T-cell (primary cell): ENCODE data around the gene DPP6. TPM values are rescaled to one million over a fixed set of nuclear protein-coding genes. Genes with fewer than 3 reads are reported as not detected.

Source experiments
- ATAC-seq, 4 experiments: fragments of 200-7000 bp in 3 of 4; fragments of 150-1000 bp in 1 of 4; cut with Tn5 transposase; replicated peaks in 1 of 4; 1 replicate in 3 of 4; 2 replicates in 1 of 4; pipeline ENCODE4 v1.10.0; 2021; ENCODE audit warnings: moderate library complexity in 3 of 4, mild to moderate bottlenecking in 2 of 4, moderate number of reproducible peaks in 1 of 4
- CTCF ChIA-PET, 2 donors: fragments of 300-600 bp; sonication (Branson Sonifier 250); formaldehyde crosslinking; loops; one replicate each; lab custom pipeline; 2022; ENCODE audit warnings: antibody characterized with exemption in 2 of 2; lab: Charles Lee
- POLR2A ChIA-PET, 2 donors: fragments of 300-600 bp; sonication (Branson Sonifier 250); formaldehyde crosslinking; loops; one replicate each; lab custom pipeline; 2022; ENCODE audit warnings: antibody characterized with exemption in 2 of 2; lab: Charles Lee
- DNase-seq, 35 experiments: peaks; one replicate each; pipeline versions ENCODE4 v3.0.0 to v3.0.0-alpha.2; 2013 to 2023
- H3K27ac ChIP-seq: one replicate; pipeline ENCODE4 v1.5.1; 2013; ENCODE audit warnings: low read length
- H3K27me3 ChIP-seq, 2 experiments: replicated peaks in 1 of 2; 1 replicate in 1 of 2; 2 replicates in 1 of 2; pipeline versions ENCODE4 v1.6.1 to v1.7.0; 2013; ENCODE audit warnings: low read length in 1 of 2, mixed read lengths in 1 of 2; ENCODE audit not compliant: control insufficient read depth in 2 of 2, insufficient read depth in 2 of 2; ENCODE audit errors: extremely low read depth in 1 of 2
- H3K36me3 ChIP-seq, 2 donors: 1 replicate in 1 of 2; 2 replicates in 1 of 2; pipeline versions ENCODE4 v1.6.1 to v1.7.0; 2013; ENCODE audit warnings: low read length in 1 of 2; ENCODE audit not compliant: control insufficient read depth in 2 of 2, insufficient read depth in 1 of 2; ENCODE audit errors: extremely low read depth in 1 of 2
- H3K4me1 ChIP-seq, 2 experiments: 1 replicate in 1 of 2; 2 replicates in 1 of 2; pipeline versions ENCODE4 v1.6.1 to v1.7.0; 2013; ENCODE audit warnings: low read length in 2 of 2, mixed read lengths in 1 of 2; ENCODE audit not compliant: insufficient read depth in 2 of 2, control insufficient read depth in 1 of 2; ENCODE audit errors: extremely low read depth in 1 of 2
- H3K4me3 ChIP-seq, 2 donors: 1 replicate in 1 of 2; 2 replicates in 1 of 2; pipeline versions ENCODE4 v1.5.1 to v1.7.0; 2013; ENCODE audit warnings: mild to moderate bottlenecking in 2 of 2, low read length in 1 of 2, moderate library complexity in 1 of 2; ENCODE audit not compliant: control insufficient read depth in 1 of 2; ENCODE audit errors: extremely low read depth in 1 of 2
- H3K9me3 ChIP-seq: 2 replicates; pipeline ENCODE4 v1.7.0; 2013
- H3K27ac Mint-ChIP-seq, 2 donors: one replicate each; pipeline ENCODE4 v1.8.0; 2020 to 2021; ENCODE audit warnings: mild to moderate bottlenecking in 2 of 2, mixed read lengths in 2 of 2
- H3K27me3 Mint-ChIP-seq, 2 donors: one replicate each; pipeline ENCODE4 v1.8.0; 2021 to 2022; ENCODE audit warnings: mixed read lengths in 2 of 2
- H3K36me3 Mint-ChIP-seq: one replicate; pipeline ENCODE4 v1.8.0; 2021; ENCODE audit warnings: mixed read lengths
- H3K4me1 Mint-ChIP-seq, 3 donors: one replicate each; pipeline ENCODE4 v1.8.0; 2020 to 2022; ENCODE audit warnings: mixed read lengths in 3 of 3, mild to moderate bottlenecking in 1 of 3
- H3K4me3 Mint-ChIP-seq, 3 donors: one replicate each; pipeline ENCODE4 v1.8.0; 2020 to 2022; ENCODE audit warnings: mild to moderate bottlenecking in 3 of 3, mixed read lengths in 3 of 3, moderate library complexity in 3 of 3
- H3K9me3 Mint-ChIP-seq, 3 donors: one replicate each; pipeline ENCODE4 v1.8.0; 2020 to 2022; ENCODE audit warnings: mixed read lengths in 3 of 3
- WGBS: methylation state at CpG from one replicate; pipeline ENCODE4 v1.1.5; 2013; ENCODE audit warnings: missing lambda C conversion rate; ENCODE audit not compliant: insufficient coverage; 5-methylcytosine and 5-hydroxymethylcytosine counted together
- total RNA-seq, 35 experiments: library from RNA in 6 of 35; stranded (reverse) in 6 of 35; fragments of 120-200 nt in 1 of 35; gene quantifications; one replicate each; pipeline versions ENCODE4 v1.2.1 to v1.2.4 and lab custom pipeline; 2013 to 2026

DPP6 gene
- total RNA-seq, 5 donors from 2014 or later (not counting 1 experiment from before 2014, with no cell fraction given), result not detected

DNA sequence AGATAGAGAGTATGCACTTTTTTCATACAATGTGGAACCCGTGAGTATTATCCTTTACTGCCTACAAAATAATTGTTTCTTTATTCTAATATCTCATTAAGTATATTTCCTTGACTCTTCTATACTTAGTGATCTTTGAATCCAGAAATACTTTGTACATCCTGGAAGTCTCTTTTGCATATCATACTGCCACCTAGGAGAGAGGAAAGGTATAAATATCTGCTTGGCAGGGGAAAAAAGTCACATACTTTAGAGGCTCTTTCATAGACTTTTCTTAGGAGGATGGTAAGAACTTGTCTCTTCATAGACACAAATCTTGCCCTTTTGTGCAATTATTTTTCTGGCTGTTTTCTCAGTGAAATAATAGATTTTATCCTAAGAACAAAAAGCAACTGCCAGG, 514.7 kb downstream of the DPP6 start:
- Histone ChIP-seq H3K4me3 (no peak overlapping the region), H3K9me3 (no peaks in the 10 kb centered on the region), H3K4me1 (no peaks in the 10 kb centered on the region), H3K36me3 (no peaks in the 10 kb centered on the region), H3K27me3 (no peaks in the 10 kb centered on the region), H3K27ac (no peak overlapping the region)
- Mint-ChIP-seq H3K4me3 (no peak overlapping the region), H3K27ac (no peak overlapping the region), H3K4me1 (no peaks in the 10 kb centered on the region), H3K27me3 (no peaks in the 10 kb centered on the region), H3K36me3 (no peaks in the 10 kb centered on the region), H3K9me3 (peaks cover 0 to 15% (median 7%) of the 10 kb centered on the region in 3 donors)
- DNase-seq, result no peak
- WGBS, result no CpG with 5 or more reads among the region's 1 CpG
- no peak for ATAC-seq
- ChIA-PET POLR2A (no interaction called here), CTCF (no interaction called here)

DNA sequence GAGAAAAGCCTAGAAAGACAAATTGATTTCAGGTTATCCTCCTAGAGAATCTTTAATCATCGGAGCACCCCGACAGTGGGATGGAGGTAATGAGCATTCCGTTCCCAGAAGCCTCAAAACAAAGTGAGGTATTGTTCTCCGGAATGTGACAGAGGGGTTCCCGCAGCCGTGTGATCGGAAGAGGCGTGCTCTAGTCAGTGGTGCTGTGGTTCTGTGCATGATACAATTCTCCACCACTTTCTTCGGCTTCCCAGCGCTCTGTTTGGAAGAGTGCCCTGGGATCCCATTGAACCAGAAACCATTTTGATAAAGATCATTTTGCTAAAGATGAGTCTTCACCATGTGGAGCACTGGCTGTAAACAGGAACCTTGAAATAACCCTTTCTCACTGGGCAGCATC, 516.1 kb downstream of the DPP6 start:
- Histone ChIP-seq H3K4me3 (no peak overlapping the region), H3K9me3 (no peaks in the 10 kb centered on the region), H3K27ac (no peak overlapping the region), H3K4me1 (no peaks in the 10 kb centered on the region), H3K27me3 (no peaks in the 10 kb centered on the region), H3K36me3 (no peaks in the 10 kb centered on the region)
- no peak for ATAC-seq
- Mint-ChIP-seq H3K36me3 (no peaks in the 10 kb centered on the region), H3K4me1 (no peaks in the 10 kb centered on the region), H3K4me3 (no peak overlapping the region), H3K9me3 (peaks cover 0 to 9% (median 7%) of the 10 kb centered on the region in 3 donors), H3K27me3 (no peaks in the 10 kb centered on the region), H3K27ac (no peak overlapping the region)
- WGBS, result 100% methylated on average over 1 of the region's 10 CpGs
- DNase-seq, result no peak
- POLR2A ChIA-PET, result no interaction called here
- CTCF ChIA-PET, result no interaction called here

DNA sequence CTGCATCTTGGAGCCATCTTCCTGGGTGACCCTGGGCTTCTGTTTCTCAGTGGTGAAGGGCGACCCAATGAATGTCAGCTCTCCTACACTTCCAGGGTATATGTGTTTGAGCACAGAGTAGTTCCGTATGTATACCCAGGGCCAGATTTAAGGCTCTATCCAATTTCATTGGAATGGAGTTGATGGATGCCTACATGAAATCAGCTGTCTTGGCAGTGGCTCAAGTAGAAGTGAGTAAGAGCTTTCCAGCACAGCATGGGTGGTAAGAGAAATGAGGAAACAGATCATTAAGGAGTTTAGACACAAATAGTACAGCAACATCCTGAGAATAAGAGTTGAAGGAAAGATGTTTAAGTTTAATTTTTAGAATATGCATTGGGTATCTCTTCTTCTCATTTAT, 517.7 kb downstream of the DPP6 start:
- no peaks in the 10 kb centered on the region for H3K36me3 Mint-ChIP-seq
- POLR2A ChIA-PET, result no interaction called here

DNA sequence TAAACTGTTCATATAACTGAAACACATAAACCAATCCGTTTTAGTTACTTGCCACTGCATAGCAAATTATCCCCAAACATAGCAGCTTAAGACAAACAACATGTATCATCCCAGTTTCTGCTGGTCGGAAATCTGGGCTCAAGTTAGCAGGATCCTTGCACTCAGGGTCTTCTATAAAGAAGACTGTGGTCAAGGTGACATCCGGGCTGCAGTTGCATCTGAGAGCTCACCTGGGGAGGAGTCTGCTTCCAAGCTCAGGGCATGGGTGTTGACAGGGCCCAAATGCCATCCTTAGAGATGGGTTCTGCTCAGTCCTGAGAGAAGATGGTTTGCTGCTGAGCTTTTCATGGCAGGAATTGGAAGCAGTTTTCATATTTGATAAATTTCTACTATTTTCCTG, 519.6 kb downstream of the DPP6 start:
- Mint-ChIP-seq H3K9me3 (peaks cover 0 to 7% (median 0%) of the 10 kb centered on the region in 3 donors), H3K36me3 (no peaks in the 10 kb centered on the region), H3K4me3 (no peak overlapping the region), H3K27ac (no peak overlapping the region), H3K4me1 (no peaks in the 10 kb centered on the region), H3K27me3 (no peaks in the 10 kb centered on the region)
- DNase-seq (no peak), ATAC-seq (no peak)
- Histone ChIP-seq H3K36me3 (no peaks in the 10 kb centered on the region), H3K9me3 (no peaks in the 10 kb centered on the region), H3K27ac (no peak overlapping the region), H3K4me3 (no peak overlapping the region), H3K4me1 (no peaks in the 10 kb centered on the region), H3K27me3 (no peaks in the 10 kb centered on the region)
- CTCF ChIA-PET, result no interaction called here
- WGBS, result 57% methylated on average over 3 of the region's 3 CpGs
- POLR2A ChIA-PET, result no interaction called here

More for the DNA sequence above, 517.7 kb downstream of the DPP6 start:
- peaks cover 0 to 7% (median 0%) of the 10 kb centered on the region in 3 donors for H3K9me3 Mint-ChIP-seq
- Histone ChIP-seq H3K27ac (no peak overlapping the region), H3K36me3 (no peaks in the 10 kb centered on the region), H3K9me3 (no peaks in the 10 kb centered on the region), H3K27me3 (no peaks in the 10 kb centered on the region), H3K4me3 (no peak overlapping the region), H3K4me1 (no peaks in the 10 kb centered on the region)
- ATAC-seq, result no peak
- H3K27me3 Mint-ChIP-seq, result no peaks in the 10 kb centered on the region
- H3K4me1 Mint-ChIP-seq, result no peaks in the 10 kb centered on the region
- 100% methylated on average over 1 of the region's 2 CpGs for WGBS
- DNase-seq, result no peak
- CTCF ChIA-PET, result no interaction called here
- H3K4me3 Mint-ChIP-seq, result no peak overlapping the region
- H3K27ac Mint-ChIP-seq, result no peak overlapping the region

DNA sequence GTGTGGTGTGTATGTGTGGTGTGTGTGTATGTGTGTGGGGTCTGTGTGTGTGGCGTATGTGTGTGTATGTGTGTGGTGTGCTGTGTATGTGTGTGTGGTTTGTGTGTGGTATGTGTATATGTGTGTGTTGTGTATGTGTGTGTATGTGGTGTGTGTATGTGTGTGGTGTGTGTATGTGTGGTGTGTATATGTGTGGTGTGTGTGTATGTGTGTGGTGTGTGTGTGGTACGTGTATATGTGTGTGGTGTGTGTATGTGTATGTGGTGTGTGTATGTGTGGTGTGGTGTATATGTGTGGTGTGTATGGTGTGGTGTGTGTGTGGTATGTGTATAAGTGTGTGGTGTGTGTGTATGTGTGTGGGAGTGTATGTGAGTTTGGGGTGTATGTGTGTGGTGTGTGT, 522.0 kb downstream of the DPP6 start:
- 96% methylated on average over 2 of the region's 2 CpGs for whole genome bisulfite sequencing
- no peak overlapping the region for H3K27ac ChIP-seq
- ATAC-seq, result no peak
- Mint-ChIP-seq H3K27me3 (no peaks in the 10 kb centered on the region), H3K4me1 (no peaks in the 10 kb centered on the region), H3K36me3 (no peaks in the 10 kb centered on the region), H3K27ac (no peak overlapping the region), H3K4me3 (no peak overlapping the region), H3K9me3 (no peaks in the 10 kb centered on the region)
- no peaks in the 10 kb centered on the region for H3K4me1 ChIP-seq
- no peak for DNase-seq
- no peaks in the 10 kb centered on the region for H3K9me3 ChIP-seq
- no peaks in the 10 kb centered on the region for H3K36me3 ChIP-seq
- H3K27me3 ChIP-seq, result no peaks in the 10 kb centered on the region
- ChIA-PET POLR2A (no interaction called here), CTCF (no interaction called here)
- no peak overlapping the region for H3K4me3 ChIP-seq

DNA sequence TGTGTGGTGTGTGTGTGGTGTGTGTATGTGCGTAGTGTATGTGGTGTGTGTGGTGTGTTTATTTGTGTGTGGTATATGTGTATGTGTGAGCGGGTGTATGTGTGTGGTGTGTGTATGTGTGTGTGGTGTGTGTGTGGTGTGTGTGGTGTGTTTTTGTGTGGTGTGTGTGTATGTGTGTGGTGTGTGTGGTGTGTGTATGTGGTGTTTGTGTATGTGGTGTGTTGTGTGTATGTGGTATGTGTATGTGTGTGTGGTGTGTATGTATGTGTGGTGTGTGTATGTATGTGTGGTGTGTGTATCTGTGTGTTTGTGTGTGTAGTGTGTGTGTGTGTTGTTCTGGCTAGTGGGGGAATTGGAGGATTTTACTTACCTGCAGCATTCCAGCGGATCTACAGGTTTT, 523.3 kb downstream of the DPP6 start:
- Histone ChIP-seq H3K36me3 (no peaks in the 10 kb centered on the region), H3K4me1 (no peaks in the 10 kb centered on the region), H3K27ac (no peak overlapping the region), H3K4me3 (no peak overlapping the region), H3K27me3 (no peaks in the 10 kb centered on the region), H3K9me3 (no peaks in the 10 kb centered on the region)
- POLR2A ChIA-PET, result no interaction called here
- Mint-ChIP-seq H3K9me3 (no peaks in the 10 kb centered on the region), H3K4me1 (no peaks in the 10 kb centered on the region), H3K4me3 (no peak overlapping the region), H3K36me3 (no peaks in the 10 kb centered on the region), H3K27ac (no peak overlapping the region), H3K27me3 (no peaks in the 10 kb centered on the region)
- no peak for ATAC-seq
- CTCF ChIA-PET, result no interaction called here
- no peak for DNase-seq
- WGBS, result 71% methylated on average over 2 of the region's 3 CpGs

DNA sequence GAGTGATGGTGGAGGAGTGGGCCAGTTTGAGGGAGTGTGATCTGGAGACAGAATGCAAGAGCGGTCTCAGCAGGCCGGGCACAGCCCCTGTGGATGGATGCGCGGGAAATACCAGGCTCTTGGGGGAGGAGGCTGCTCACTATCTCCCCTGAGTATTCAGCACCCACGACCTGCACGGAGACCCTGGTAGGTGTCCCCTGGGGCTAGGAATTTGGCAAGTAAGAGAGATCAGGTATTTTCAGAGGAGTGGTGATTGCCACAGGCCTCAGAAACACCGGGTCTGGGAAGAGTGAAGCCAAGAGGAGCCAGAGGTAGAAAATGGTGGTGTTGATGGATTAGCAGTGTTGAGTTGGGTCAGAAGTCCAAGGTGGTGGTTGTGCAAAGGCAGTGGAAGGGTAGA, 524.4 kb downstream of the DPP6 start:
- POLR2A ChIA-PET, result no interaction called here
- ATAC-seq, result no peak
- no peak overlapping the region for H3K27ac ChIP-seq

More for the DNA sequence above, 524.4 kb downstream of the DPP6 start:
- Histone ChIP-seq H3K4me3 (no peak overlapping the region), H3K4me1 (no peaks in the 10 kb centered on the region), H3K36me3 (no peaks in the 10 kb centered on the region), H3K9me3 (no peaks in the 10 kb centered on the region), H3K27me3 (no peaks in the 10 kb centered on the region)
- DNase-seq, result no peak
- Mint-ChIP-seq H3K36me3 (no peaks in the 10 kb centered on the region), H3K27me3 (no peaks in the 10 kb centered on the region), H3K9me3 (no peaks in the 10 kb centered on the region), H3K4me3 (no peak overlapping the region), H3K4me1 (no peaks in the 10 kb centered on the region), H3K27ac (no peak overlapping the region)
- 90% methylated on average over 5 of the region's 7 CpGs for WGBS
- CTCF ChIA-PET, result no interaction called here
